ENCODE measurements around the gene KCTD1.

- TF ChIP-seq CTCF (conservative IDR thresholded peaks at IDR 0.05; ENCODE audit: low read depth, low read length), result no peak
- TF ChIP-seq EZH2 (IDR thresholded peaks at IDR 0.05; ENCODE audit: borderline replicate concordance, low read depth, low read length, poor library complexity, severe bottlenecking), result no peak
These were observed at the start of gene KCTD1 for GRCh38 chr18:26548415-26549262.
